ENCODE results near the gene KDELR3.

KDELR3 gene

DNA sequence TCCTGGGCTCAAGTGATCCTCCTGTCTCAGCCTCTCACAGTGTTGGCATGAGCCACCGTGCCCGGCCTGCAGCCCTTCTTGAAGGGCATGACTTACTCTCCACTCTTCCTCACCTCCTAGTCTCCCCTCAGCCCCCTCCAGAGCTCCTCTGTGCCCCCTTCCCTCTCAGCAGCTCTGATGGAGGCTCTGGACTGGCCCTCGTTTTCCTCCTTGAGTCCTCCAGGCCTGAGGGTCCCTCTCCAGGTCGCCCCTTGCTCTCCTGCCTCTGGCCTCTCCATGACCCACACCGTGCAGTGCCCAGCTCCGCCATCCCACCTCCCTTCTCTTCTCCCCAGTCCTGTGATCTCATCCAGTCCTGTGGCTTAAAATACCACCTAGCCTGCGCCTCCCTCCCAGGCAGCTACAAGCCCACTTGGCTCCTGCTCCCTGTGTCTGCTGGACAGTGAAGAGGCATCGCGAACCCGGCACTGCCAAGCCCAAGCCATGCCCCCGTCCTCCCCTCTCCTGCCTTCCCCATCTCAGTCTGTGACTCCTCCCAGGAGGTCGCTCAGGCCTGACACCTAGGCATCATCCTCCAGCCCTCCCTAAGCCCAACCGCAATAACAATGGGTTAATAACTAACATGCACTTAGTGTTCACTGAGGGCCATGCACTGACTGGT is 24.8 kb upstream of the KDELR3 start:
- Histone ChIP-seq H3K9ac (ENCODE audit: low read length) (no peak overlapping the region), H3K27ac (ENCODE audit: low read length) (no peak overlapping the region), H3K4me3 (ENCODE audit: low read length) (no peak overlapping the region), H3K27me3 (ENCODE audit: control insufficient read depth, insufficient read depth, low read length) (no peaks in the 10 kb centered on the region), H3K9me3 (ENCODE audit: control insufficient read depth, low read depth, low read length) (no peaks in the 10 kb centered on the region), H3K4me1 (ENCODE audit: control insufficient read depth, low read depth, low read length) (no peaks in the 10 kb centered on the region), H3K36me3 (ENCODE audit: control insufficient read depth, low read depth, low read length) (no peaks in the 10 kb centered on the region)

DNA sequence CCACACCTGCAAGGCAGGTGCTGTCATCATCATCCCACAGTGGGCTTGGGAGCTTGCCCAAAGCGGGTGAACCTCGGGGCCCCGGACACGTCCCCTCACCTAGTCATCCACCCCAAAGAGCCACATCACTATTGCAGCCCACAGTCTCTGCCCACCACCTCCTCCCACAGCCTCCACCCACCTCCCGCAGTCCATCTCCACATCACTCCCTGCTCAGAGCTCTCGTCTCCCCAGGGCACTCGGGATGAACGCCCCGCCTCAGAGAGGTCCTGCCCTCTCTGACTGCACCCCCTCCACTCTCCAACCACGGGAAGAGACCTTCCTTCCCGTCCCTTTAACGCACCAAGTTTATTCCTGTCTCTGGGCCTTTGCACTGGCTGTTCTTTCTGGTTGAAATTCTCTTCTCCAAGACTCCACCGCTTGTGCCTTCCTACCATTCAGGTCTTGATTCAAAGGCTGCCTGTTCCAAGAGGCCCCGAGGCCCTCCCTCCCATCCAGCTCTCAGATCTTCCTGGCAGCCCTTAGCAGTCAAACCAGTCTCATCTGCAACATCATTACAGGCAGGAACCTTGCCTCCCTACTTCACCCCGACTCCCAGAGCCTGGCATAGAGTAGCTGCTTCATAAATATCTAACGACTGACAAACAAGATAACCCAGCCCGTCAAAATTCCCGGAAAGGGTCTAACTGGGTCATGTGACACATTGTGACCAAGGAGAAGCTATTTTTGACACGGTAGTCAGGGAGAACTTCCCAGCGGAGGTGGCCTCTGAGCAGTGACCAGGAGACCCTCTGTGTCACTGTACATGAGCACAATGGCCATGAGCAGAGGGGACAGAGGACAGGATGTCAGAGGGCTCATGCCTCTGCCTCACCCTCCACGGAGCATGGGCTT is 24.0 kb upstream of the KDELR3 start:
- Histone ChIP-seq H3K27ac (ENCODE audit: low read length) (no peak overlapping the region), H3K36me3 (ENCODE audit: control insufficient read depth, low read depth, low read length) (no peaks in the 10 kb centered on the region), H3K27me3 (ENCODE audit: control insufficient read depth, insufficient read depth, low read length) (no peaks in the 10 kb centered on the region), H3K4me1 (ENCODE audit: control insufficient read depth, low read depth, low read length) (no peaks in the 10 kb centered on the region), H3K9me3 (ENCODE audit: control insufficient read depth, low read depth, low read length) (no peaks in the 10 kb centered on the region), H3K4me3 (ENCODE audit: low read length) (no peak overlapping the region), H3K9ac (ENCODE audit: low read length) (no peak overlapping the region)

DNA sequence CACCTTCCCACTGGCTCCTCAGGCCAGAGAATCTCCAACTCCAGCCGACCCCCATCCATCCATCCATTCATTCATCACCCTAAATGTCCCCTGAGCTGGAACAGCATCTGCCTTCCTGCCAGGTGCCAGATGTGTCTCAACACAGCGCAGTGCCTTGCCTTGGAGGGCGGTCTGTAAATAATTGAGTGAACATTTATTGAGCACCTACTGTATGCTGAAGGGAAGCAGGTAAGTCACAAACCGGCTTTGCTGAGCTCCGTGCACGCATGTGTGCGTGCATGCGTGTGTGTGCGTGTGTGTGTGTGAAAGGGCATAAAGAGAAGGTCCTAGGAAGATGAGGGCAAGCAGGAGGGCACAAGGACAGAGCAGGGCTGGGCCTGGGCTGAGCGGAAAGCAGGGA is 23.1 kb upstream of the KDELR3 start:
- H3K27ac ChIP-seq (ENCODE audit: low read length): no peak overlapping the region
- H3K4me1 ChIP-seq (ENCODE audit: control insufficient read depth, low read depth, low read length): no peaks in the 10 kb centered on the region
- H3K9ac ChIP-seq (ENCODE audit: low read length): no peak overlapping the region
- no peaks in the 10 kb centered on the region for H3K9me3 ChIP-seq (ENCODE audit: control insufficient read depth, low read depth, low read length)
- no peaks in the 10 kb centered on the region for H3K27me3 ChIP-seq (ENCODE audit: control insufficient read depth, insufficient read depth, low read length)
- H3K4me3 ChIP-seq (ENCODE audit: low read length): no peak overlapping the region
- H3K36me3 ChIP-seq (ENCODE audit: control insufficient read depth, low read depth, low read length): no peaks in the 10 kb centered on the region

DNA sequence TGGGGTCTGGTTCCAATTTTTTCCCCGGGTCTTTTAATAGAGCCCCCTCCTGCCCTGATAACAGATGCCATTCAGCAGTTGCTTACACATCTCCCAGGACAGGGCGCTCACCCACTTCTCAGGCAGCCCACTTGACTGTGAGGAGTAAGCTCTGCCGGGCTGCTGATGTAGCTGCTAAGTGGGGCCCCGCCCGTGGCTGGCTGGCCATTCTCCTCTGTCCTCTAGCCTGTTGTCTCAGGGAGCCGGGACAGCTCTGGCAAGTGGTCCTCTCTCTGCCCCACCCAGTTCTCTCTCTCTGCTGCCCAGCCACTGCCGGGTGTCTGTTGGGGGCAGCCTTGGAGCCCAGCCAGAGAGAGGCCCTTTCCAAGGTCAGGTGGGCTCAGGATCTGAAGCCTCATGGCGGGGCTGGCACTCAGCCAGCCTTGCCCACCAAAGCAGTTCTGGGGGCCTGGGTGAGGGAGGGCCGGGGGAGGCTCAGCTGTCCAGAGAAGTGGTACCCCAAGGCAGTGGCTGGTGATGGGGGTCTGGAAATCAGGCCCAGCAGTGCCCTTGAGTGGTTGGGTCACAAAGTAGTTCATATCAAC is 21.8 kb upstream of the KDELR3 start:
- peaks cover 4% of the 10 kb centered on the region for H3K27me3 ChIP-seq (ENCODE audit: control insufficient read depth, insufficient read depth, low read length)
- no peaks in the 10 kb centered on the region for H3K9me3 ChIP-seq (ENCODE audit: control insufficient read depth, low read depth, low read length)
- H3K4me3 ChIP-seq (ENCODE audit: low read length): no peak overlapping the region
- no peak overlapping the region for H3K9ac ChIP-seq (ENCODE audit: low read length)
- no peaks in the 10 kb centered on the region for H3K4me1 ChIP-seq (ENCODE audit: control insufficient read depth, low read depth, low read length)
- no peak overlapping the region for H3K27ac ChIP-seq (ENCODE audit: low read length)
- no peaks in the 10 kb centered on the region for H3K36me3 ChIP-seq (ENCODE audit: control insufficient read depth, low read depth, low read length)

GRCh38 chr22:38448945-38449745 is 18.8 kb upstream of the KDELR3 start:
- no peak overlapping the region for H3K9ac ChIP-seq (ENCODE audit: low read length)
- no peak overlapping the region for H3K4me3 ChIP-seq (ENCODE audit: low read length)
- H3K27me3 ChIP-seq (ENCODE audit: control insufficient read depth, insufficient read depth, low read length): peaks cover 30% of the 10 kb centered on the region
- H3K9me3 ChIP-seq (ENCODE audit: control insufficient read depth, low read depth, low read length): no peaks in the 10 kb centered on the region
- no peaks in the 10 kb centered on the region for H3K4me1 ChIP-seq (ENCODE audit: control insufficient read depth, low read depth, low read length)
- H3K27ac ChIP-seq (ENCODE audit: low read length): no peak overlapping the region
- no peaks in the 10 kb centered on the region for H3K36me3 ChIP-seq (ENCODE audit: control insufficient read depth, low read depth, low read length)

DNA sequence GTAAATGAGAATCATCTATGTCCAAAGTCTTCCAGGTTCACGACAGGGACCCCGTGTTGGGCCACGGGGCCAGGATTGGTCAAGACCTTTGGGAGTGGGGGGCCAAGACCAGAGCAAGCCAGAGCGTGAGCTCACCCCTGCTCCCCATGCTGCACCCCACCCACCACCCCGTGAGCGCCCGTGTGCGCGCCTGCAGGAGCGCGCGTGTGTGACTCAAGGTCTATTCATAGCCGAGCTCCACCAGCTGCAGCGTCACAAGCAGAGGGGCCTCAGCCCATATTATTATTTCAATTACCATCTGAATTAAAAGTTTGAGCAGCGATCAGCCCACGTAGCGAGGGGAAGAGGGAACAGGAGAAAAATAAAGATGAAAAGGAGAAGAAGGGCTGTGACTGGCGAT is 18.1 kb upstream of the KDELR3 start:
- Histone ChIP-seq H3K27me3 (ENCODE audit: control insufficient read depth, insufficient read depth, low read length) (peaks cover 37% of the 10 kb centered on the region), H3K9ac (ENCODE audit: low read length) (no peak overlapping the region), H3K27ac (ENCODE audit: low read length) (no peak overlapping the region), H3K4me1 (ENCODE audit: control insufficient read depth, low read depth, low read length) (no peaks in the 10 kb centered on the region), H3K36me3 (ENCODE audit: control insufficient read depth, low read depth, low read length) (no peaks in the 10 kb centered on the region), H3K4me3 (ENCODE audit: low read length) (no peak overlapping the region), H3K9me3 (ENCODE audit: control insufficient read depth, low read depth, low read length) (no peaks in the 10 kb centered on the region)

DNA sequence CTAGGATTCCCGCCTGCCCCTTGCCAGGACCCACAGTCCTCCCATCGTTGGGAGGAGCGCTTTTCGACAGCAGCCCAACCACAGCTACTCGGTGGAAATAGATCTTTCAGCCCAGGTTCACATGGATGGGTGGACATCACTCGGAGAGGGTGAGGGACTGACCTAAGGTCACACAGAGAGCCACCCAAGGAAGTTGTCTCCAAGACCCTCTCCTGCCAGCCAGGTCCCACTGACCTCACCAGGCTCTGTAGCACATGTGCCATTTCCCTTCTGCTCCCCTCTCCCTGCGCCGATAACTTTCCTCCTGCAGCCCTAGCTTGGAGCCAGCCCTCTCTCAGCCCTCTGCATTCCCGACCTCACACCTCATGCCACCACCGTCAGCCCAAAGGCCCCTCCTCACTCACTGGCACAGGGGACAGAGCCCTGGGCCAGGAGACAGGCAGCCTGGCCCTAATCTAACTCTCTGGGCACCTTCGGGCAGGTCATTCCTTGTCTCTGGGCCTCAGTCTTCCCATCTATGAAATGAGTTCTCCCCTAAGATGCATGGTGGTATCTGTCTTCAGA is 17.6 kb upstream of the KDELR3 start:
- H3K9ac ChIP-seq (ENCODE audit: low read length): no peak overlapping the region
- H3K9me3 ChIP-seq (ENCODE audit: control insufficient read depth, low read depth, low read length): no peaks in the 10 kb centered on the region
- no peak overlapping the region for H3K27ac ChIP-seq (ENCODE audit: low read length)
- no peaks in the 10 kb centered on the region for H3K4me1 ChIP-seq (ENCODE audit: control insufficient read depth, low read depth, low read length)
- H3K36me3 ChIP-seq (ENCODE audit: control insufficient read depth, low read depth, low read length): no peaks in the 10 kb centered on the region
- H3K4me3 ChIP-seq (ENCODE audit: low read length): no peak overlapping the region
- peaks cover 40% of the 10 kb centered on the region for H3K27me3 ChIP-seq (ENCODE audit: control insufficient read depth, insufficient read depth, low read length)

DNA sequence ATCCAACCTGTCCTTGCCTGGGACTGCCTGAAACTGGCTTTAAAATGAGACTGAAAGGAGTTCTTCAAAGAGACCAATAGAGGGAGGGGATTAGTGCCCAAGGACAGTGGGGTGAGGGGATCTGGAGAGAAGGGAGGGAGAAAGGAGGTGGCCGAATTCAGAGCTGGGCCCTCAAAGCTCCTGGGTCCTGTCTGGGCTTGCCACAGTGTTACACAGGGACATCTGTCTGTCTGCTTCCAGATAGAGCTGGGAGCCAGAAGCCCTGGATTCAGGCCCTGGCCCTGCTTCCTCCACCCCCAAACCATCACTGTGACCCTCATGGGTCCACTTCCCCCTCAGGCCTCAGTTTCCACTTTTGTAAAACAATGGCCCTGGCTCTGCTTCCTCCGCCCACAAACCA is 16.5 kb upstream of the KDELR3 start:
- no peak overlapping the region for H3K27ac ChIP-seq (ENCODE audit: low read length)
- no peak overlapping the region for H3K4me3 ChIP-seq (ENCODE audit: low read length)
- peaks cover 48% of the 10 kb centered on the region for H3K27me3 ChIP-seq (ENCODE audit: control insufficient read depth, insufficient read depth, low read length)
- H3K36me3 ChIP-seq (ENCODE audit: control insufficient read depth, low read depth, low read length): no peaks in the 10 kb centered on the region
- no peaks in the 10 kb centered on the region for H3K9me3 ChIP-seq (ENCODE audit: control insufficient read depth, low read depth, low read length)
- H3K4me1 ChIP-seq (ENCODE audit: control insufficient read depth, low read depth, low read length): no peaks in the 10 kb centered on the region
- no peak overlapping the region for H3K9ac ChIP-seq (ENCODE audit: low read length)

- Histone ChIP-seq H3K36me3 (ENCODE audit: control insufficient read depth, low read depth, low read length) (no peaks in the 10 kb centered on the region), H3K9me3 (ENCODE audit: control insufficient read depth, low read depth, low read length) (no peaks in the 10 kb centered on the region), H3K27ac (ENCODE audit: low read length) (no peak overlapping the region), H3K4me3 (ENCODE audit: low read length) (no peak overlapping the region), H3K27me3 (ENCODE audit: control insufficient read depth, insufficient read depth, low read length) (peaks cover 52% of the 10 kb centered on the region), H3K9ac (ENCODE audit: low read length) (no peak overlapping the region), H3K4me1 (ENCODE audit: control insufficient read depth, low read depth, low read length) (no peaks in the 10 kb centered on the region)
Observed at GRCh38 chr22:38451864-38452263, 16.0 kb upstream of the KDELR3 start.

- Histone ChIP-seq H3K27ac (ENCODE audit: low read length) (no peak overlapping the region), H3K27me3 (ENCODE audit: control insufficient read depth, insufficient read depth, low read length) (peaks cover 54% of the 10 kb centered on the region)
Observed at GRCh38 chr22:38452373-38453065, 15.4 kb upstream of the KDELR3 start.

More at GRCh38 chr22:38452373-38453065, 15.4 kb upstream of the KDELR3 start:
- no peaks in the 10 kb centered on the region for H3K9me3 ChIP-seq (ENCODE audit: control insufficient read depth, low read depth, low read length)
- H3K36me3 ChIP-seq (ENCODE audit: control insufficient read depth, low read depth, low read length): no peaks in the 10 kb centered on the region
- no peak overlapping the region for H3K9ac ChIP-seq (ENCODE audit: low read length)
- no peak overlapping the region for H3K4me3 ChIP-seq (ENCODE audit: low read length)
- H3K4me1 ChIP-seq (ENCODE audit: control insufficient read depth, low read depth, low read length): no peaks in the 10 kb centered on the region
